ENCODE results near the gene RYR2. TPM values are rescaled to one million over a fixed set of nuclear protein-coding genes. Genes with fewer than 3 reads are reported as not detected.

RYR2 gene
- total RNA-seq, 1 donor from 2014 or later, result 572 TPM

Small RNA genes within 50 kb of the gene (microRNA-seq; reads per million reads assigned to microRNA genes)
- gene MIR4428, result not detected

Other genes starting within 250 kb of the RYR2 start
- gene MTR, start 246.9 kb upstream of the RYR2 start, total RNA-seq, result 58.8 TPM
- not detected for gene MT1HL1, start 37.7 kb upstream of the RYR2 start, total RNA-seq